ENCODE data around the gene ETNK2.
"Not testable (repeated sequence)": the region's sequence is repeated elsewhere in the genome, so short reads cannot be mapped to it uniquely, and the experiment has no call there.

The ETNK2 gene

DNA sequence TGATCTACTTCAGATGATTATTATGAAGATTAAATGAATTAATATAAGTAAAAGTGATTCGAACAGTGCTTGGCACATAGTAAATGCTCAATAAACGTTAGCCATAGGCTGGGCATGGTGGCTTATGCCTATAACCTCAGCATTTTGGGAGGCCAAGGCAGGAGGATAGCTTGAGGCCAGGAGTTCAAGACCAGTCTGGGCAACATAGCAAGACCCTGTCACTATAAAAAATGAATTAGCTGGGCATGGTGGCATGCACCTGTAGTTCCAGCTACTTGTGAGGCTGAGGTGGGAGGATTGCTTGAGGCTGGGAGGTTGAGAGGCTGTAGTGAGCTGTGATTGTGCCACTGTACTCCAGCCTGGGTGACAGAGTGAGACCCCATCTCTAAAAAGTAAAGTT lies 52.1 kb downstream of the ETNK2 start:
- not testable (repeated sequence) for DNase-seq (ENCODE audit: low read depth in 2 of 2)

DNA sequence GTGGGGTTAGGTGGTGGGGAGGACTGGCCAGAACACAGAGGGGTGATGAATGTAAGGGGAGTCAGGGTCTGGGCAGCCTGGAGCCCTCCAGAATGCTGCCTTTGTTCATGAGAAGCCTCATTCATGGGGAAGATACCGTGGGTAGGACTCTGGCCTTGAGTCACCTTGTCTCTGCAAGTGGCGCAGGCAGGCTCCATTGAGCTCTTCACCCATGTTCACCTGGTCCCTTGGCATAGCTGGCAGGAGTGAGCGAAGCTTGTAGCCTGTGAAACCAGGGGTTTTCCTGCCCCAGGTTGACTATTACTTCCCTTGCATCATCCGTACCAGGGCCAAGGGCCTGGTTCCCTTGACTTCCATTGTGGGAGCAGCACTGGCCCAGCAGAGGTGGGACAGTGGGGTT lies 53.2 kb downstream of the ETNK2 start:
- DNase-seq (ENCODE audit: low read depth in 2 of 2) = no peak

- DNase-seq (ENCODE audit: low read depth in 2 of 2) = no peak
Measured at GRCh38 chr1:204096931-204097330, 54.9 kb downstream of the ETNK2 start.

- DNase-seq (ENCODE audit: low read depth in 2 of 2) = no peak
Measured at GRCh38 chr1:204094856-204095634, 56.8 kb downstream of the ETNK2 start.

DNA sequence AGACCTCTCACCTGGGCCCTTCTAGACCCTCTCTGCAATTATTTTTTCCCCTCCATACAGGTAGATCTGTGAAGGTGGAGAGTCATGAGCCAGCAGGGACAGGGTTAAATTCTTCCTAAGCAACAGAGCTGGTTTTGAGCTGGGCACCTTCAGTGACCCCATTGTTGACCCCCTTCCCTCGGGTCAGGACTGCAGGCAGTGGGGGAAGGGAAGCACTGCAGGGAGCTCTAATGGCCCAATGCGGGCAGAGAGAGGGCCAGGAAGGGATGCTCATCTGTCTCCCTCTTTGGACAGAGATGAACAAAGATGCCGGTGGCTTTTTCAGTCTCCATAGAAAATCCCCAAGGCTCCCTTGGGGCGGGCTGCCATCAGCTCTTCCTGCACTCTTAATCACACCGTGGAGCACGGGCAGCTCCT lies 57.5 kb downstream of the ETNK2 start:
- DNase-seq (ENCODE audit: low read depth in 2 of 2) = no peak

DNA sequence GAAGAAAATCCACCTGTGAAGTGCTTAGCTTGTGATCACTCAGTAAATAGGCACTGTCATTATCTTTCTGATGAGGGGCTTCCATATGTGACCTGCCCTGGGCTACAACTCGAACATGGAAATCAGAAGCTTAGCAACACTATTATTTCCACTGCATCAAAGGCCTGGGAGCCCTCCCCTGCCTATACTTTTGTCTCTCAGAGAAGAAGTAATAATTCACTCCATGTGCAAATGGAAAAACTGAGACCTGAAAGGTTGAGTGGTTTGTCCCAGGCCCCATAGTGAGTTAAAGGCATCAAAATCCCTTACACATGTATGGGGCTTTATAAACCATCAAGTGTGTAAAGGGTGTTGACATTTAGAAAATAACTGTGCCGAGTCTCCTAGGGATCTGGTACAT lies 58.1 kb downstream of the ETNK2 start:
- no peak for DNase-seq (ENCODE audit: low read depth in 2 of 2)

DNA sequence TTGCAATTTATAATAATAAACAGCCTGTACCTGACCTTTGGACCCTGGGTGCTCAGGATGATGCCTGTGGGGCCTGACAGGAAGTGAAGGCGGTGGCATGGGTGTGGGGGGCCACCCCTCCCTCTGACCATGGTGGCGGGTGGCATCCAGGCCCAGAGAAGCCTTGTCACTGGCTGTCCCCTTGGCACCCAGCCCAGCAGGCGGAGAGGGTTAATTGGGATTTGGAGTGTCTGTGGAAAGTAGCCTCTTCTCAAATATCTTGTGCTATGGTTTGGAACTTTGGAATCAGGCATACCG lies 58.5 kb downstream of the ETNK2 start:
- DNase-seq (ENCODE audit: low read depth in 2 of 2) = no peak

GRCh38 chr1:204092632-204093420 lies 59.0 kb downstream of the ETNK2 start:
- no peak for DNase-seq (ENCODE audit: low read depth in 2 of 2)

GRCh38 chr1:204091787-204092312 lies 60.0 kb downstream of the ETNK2 start:
- DNase-seq (ENCODE audit: low read depth in 2 of 2) = no peak

- no peak for DNase-seq (ENCODE audit: low read depth in 2 of 2)
Measured at GRCh38 chr1:204091066-204091465, 60.8 kb downstream of the ETNK2 start.

DNA sequence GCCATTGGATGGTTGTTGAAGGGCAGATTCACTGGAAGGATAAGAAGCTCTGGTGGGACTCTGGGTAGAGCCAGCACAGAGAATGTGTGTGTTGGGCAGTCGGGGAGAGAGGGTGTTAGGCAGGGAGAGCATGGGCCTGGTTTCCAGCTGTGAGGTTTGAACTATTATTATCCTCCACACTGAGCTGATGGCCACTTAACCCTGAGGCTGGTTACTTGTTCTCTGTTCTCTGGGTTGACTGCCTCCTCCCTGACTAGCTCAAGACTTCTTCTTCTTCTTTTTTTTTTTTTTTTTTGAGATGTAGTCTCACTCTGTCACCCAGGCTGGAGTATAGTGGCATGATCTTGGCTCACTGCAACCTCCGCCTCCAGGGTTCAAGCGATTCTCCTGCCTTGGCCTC lies 61.7 kb downstream of the ETNK2 start:
- DNase-seq (ENCODE audit: low read depth in 2 of 2) = not testable (repeated sequence)

- no peak for DNase-seq (ENCODE audit: low read depth in 2 of 2)
Measured at GRCh38 chr1:204089044-204089751, 62.6 kb downstream of the ETNK2 start.

- DNase-seq (ENCODE audit: low read depth in 2 of 2) = no peak
Measured at GRCh38 chr1:204088596-204088995, 63.2 kb downstream of the ETNK2 start.

DNA sequence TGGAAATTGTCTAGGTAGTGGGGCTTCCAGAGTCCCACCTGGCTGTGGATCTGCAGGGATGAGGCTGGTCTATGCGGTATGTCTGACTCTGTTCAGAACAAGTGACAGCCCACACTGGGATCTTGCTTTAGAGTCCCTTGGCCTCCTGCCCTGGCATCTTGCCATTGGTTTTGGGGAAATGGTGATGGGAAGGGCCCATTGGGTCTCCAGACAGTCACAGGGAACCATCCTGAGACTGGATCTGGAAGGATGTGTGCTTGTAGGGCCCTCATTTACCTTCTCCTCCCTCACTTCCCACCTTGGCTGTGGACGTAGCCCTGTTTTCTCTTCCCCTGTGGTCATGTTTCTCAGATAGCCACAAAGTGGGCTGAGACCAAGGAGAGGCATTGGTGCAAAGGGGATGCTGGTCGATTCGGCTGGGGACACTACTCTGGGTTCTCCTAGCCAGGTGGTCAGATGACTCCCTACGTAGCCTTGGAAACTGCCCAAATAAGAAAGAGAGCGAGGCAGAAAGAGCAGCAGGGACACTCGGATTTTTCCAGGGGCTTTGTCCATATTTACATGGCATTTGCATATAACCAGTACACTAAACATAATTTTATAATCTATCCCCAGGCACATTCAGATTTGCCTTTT lies 63.8 kb downstream of the ETNK2 start:
- DNase-seq (ENCODE audit: low read depth in 2 of 2) = no peak

GRCh38 chr1:204087181-204087892 lies 64.5 kb downstream of the ETNK2 start:
- no peak for DNase-seq (ENCODE audit: low read depth in 2 of 2)

- DNase-seq (ENCODE audit: low read depth in 2 of 2) = no peak
Measured at GRCh38 chr1:204085876-204086275, 66.0 kb downstream of the ETNK2 start.

GRCh38 chr1:204084247-204084772 lies 67.5 kb downstream of the ETNK2 start:
- no peak for DNase-seq (ENCODE audit: low read depth in 2 of 2)

- no peak for DNase-seq (ENCODE audit: low read depth in 2 of 2)
Measured at GRCh38 chr1:204083491-204083890, 68.4 kb downstream of the ETNK2 start.

DNA sequence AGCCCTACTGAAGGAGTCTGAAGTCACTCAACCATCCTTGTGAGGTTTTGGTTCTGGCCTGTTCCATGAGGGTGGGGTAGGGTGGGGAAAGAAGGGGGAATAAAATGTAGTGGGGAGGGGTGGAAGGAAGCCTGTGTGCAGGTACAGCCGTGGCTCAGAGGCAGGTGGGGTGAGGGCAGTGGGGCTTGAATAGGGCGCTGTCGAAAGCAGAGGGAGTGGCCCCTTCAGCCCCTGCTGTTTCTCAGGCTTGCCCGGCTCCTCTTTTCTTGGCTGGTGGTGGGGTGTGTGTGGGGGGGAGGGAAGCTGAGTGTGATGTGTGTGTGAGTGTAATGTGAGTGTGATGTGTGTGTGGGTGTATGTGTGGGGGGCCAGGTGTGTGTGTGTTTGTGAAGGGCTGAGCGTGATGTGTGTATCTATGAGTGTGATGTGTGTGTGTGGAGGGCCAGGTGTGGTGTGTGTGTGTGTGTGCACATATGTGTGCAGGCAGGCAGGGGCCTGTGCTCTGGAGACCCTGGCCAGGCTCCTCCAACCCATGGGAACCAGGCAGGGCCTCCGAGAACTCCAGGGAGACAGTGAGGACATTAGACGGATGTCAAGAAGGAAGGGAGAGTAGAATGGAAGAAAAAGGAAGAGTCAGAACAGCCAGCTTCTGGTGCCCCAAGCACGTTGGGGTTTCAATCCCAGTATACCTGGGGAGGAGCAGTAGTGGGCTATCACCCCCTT lies 69.9 kb downstream of the ETNK2 start:
- no peak for DNase-seq (ENCODE audit: low read depth in 2 of 2)

- DNase-seq (ENCODE audit: low read depth in 2 of 2) = no peak
Measured at GRCh38 chr1:204081164-204081790, 70.6 kb downstream of the ETNK2 start.
